GM18498 (cell line): ENCODE measurements around the gene NAA30.

Source experiments
- ATAC-seq: cut with Tn5 transposase; IDR thresholded peaks from one replicate; pipeline ENCODE4 v1.9.1; 2021; ENCODE audit warnings: mild to moderate bottlenecking, moderate library complexity; ENCODE audit not compliant: unreplicated experiment

NAA30 gene

GRCh38 chr14:57392830-57393229, 2.4 kb downstream of the NAA30 start:
- ATAC-seq: no peak

GRCh38 chr14:57400556-57401494, 10.4 kb downstream of the NAA30 start:
- no peak for ATAC-seq

DNA sequence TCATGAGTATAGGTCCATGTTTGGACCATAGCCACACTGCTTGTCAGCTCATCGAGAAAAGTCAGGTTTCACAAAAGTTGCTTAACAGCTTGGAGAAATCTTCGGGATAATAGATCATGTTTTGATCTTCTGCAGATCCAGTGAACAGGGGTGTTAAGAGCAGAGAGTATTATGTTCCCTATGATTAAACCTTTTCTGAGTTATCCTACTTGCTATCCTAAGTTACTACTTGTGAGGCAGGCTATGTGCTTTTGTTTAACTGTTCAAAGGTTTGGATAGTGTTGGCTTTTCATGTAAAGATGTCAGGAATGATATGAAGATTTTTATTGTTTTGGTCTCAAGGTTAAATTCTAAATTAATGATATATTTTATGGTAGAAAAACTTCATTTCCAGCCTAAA, 11.1 kb downstream of the NAA30 start:
- ATAC-seq: no peak

DNA sequence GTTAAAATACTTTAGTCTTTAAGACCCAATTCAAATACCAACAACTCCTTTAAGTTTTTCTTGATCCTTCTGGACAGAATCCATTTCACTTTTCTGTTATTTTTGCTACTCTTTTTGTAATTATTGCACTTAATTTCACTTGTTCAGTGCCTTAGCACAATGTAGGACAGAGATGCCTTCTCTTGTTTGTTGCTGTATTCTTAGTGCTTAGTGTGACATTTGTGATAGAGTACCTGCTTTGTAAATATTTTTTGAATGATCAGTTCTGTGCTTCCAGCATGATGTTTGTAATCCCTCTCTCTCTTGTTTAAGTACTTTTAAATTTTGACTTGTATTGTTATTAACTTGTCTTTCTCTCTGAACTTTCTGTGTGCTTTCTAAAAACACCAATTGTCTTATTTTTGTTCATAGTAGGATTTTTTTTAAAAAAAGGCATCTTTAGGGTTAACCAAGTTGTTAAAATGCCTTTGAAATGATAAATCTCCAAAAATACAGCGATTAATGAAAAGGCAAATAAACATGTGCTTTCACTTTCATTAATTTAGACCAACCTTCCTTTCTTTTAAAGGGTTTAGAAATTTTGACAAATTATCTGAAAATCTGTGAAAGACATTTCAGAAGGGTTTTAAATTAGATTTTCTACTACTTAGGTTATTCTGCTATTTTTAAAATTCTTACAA, 11.9 kb downstream of the NAA30 start:
- ATAC-seq: no peak

DNA sequence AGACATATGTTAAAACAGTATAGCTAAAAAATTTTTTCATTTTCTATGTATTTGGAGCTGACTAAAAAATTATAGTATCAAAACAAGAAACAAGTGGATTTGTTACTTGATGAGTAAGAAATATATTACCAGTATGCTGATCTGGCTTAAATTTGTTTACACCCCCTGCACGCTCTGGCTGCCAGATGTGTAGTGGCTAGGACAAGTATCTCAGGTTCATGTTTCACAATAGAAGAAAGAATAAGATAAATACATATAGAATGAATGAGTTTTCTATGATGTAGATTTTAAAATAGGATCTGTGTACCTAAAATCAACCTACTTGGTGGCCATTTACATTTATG, 13.1 kb downstream of the NAA30 start:
- no peak for ATAC-seq

GRCh38 chr14:57405562-57405961, 15.2 kb downstream of the NAA30 start:
- no peak for ATAC-seq

- no peak for ATAC-seq
Observed at GRCh38 chr14:57408037-57408436, 17.7 kb downstream of the NAA30 start.

DNA sequence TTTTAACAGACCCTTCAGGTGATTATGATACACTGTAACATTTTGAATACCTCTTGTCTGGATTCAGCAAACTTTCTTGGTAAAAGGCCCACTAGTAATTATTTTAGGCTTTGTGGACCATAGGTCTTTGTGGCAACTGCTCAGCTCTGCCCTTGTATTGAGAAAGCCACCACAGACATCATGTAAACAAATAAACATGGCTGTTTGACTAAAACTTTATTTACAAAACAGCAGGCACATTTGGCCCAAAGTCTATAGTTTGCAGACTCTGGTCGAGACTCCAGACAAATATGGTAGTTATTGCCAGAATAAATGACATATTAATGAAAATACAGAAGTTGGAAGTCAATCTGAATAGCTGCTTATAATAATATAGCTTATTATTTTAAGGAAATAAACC, 18.2 kb downstream of the NAA30 start:
- ATAC-seq: no peak

DNA sequence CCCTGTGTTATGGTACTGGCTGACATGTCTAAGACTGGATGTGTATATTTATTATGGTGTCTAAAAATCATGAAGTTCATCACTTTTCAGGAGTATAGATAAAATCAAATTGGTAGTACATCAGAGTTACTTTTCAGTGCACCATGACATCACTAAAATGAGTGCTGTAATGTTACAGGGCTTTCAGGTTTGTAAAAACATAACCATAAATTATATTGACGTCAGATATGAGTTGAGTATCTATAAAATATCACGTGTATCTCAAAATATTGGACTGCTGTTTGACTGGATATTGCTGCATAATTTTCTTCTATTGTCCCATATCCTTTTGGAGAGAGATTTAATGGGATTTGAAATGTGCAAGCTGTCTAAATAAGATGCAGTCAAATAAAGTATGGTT, 22.0 kb downstream of the NAA30 start:
- no peak for ATAC-seq

GRCh38 chr14:57413849-57414248, 23.5 kb downstream of the NAA30 start:
- ATAC-seq: no peak

DNA sequence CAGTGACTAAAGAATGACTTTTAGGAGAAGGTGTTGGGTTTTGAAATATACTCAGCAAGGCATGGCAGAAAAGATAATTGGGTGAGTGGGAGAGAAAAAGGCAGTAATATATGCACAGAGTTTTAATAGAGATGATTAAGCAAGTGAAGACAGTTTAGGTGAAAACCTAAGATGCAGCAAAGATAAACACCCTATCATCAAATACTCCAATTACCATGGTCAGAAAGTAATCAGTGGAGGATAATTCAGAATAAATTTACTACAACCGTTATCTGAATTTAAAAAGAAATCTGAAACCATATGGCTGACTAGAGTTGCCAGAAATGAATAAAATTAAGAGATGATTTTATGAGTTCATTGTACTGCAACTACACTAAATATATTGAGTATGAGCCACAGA, 26.8 kb downstream of the NAA30 start:
- no peak for ATAC-seq

DNA sequence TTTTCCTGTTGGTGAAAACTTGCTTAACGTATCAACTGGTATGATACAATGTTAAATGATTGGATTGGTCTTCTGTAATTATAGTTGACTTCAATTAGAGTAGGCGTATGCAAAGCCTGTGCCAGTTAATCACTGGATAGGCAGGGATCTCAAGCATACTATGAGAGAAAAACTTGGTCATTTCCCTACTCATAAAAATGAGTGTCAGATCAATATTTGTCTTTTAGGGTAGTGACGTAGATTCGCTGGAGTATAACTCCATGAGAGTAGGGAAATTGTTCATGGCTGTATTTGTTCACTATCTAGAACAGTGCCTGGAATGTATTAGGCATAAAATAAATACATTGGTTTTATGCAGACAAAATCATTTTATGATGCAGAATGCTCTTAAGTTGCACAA, 28.6 kb downstream of the NAA30 start:
- ATAC-seq: no peak

GRCh38 chr14:57420033-57420432, 29.6 kb downstream of the NAA30 start:
- no peak for ATAC-seq

DNA sequence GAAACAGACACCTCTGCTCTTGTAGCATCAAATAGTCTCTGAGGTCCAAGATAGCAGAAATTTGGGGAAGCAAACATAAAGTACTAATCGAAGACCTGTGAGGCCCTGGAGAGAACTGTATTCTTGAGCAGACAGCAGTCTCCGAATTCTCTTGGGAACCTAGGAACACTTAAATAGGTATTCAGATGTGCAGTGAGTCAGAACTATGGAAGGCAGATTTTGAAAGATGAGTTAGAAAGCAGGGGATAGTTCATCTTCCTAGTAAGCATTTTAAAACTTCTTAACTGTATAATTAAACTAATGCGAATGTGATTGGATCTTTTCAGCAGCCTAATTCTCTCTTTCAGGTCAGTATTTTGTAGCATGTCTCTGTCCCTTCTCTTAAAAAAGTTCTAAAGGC, 30.6 kb downstream of the NAA30 start:
- ATAC-seq: no peak

GRCh38 chr14:57435923-57436322, 45.5 kb downstream of the NAA30 start:
- ATAC-seq: no peak

DNA sequence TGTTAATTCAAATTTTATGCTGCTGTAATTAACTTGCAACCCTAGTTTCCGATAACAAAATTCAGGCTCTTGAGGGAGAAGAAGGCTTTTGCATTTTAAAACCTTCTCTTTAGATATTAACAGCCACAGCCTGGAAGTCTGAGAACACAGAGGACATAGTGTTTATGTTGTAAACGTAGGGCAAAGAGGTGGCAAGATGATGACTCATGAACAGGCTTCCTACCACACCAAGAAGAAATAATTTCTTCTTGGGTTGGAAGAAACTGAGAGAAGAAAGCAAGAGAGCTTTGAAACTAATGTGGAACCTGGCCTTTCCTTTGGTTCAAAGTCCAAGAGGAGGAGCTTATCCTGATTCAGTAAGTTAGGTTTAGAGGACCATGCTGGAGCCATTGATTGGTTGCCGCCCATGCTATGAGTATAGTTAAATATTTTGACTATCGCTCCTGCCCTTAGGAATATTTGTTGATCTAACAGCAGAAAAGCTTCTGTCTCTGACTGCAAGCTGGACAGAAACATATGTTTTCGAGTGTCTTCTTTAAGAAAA, 71.5 kb downstream of the NAA30 start:
- ATAC-seq: no peak

GRCh38 chr14:57462551-57462950, 72.2 kb downstream of the NAA30 start:
- ATAC-seq: no peak

- ATAC-seq: peak; percentile 87
Observed at GRCh38 chr14:57464008-57464730, 73.8 kb downstream of the NAA30 start.
